Glutamatergic neuron (in vitro differentiated cells): Measurements from ENCODE around the gene COL6A2. TPM values are rescaled to one million over a fixed set of nuclear protein-coding genes. Genes with fewer than 3 reads are reported as not detected.

Experiments used
- DNase-seq: peaks from one replicate; pipeline ENCODE4 v3.0.0; 2022
- H3K27ac Mint-ChIP-seq: one replicate; pipeline ENCODE4 v1.8.0; 2020; ENCODE audit warnings: mild to moderate bottlenecking, mixed read lengths, inconsistent platforms; ENCODE audit not compliant: unreplicated experiment
- H3K27me3 Mint-ChIP-seq: one replicate; pipeline ENCODE4 v1.8.0; 2020; ENCODE audit warnings: mild to moderate bottlenecking, moderate library complexity, mixed read lengths, inconsistent platforms; ENCODE audit not compliant: unreplicated experiment
- H3K36me3 Mint-ChIP-seq: one replicate; pipeline ENCODE4 v1.8.0; 2020; ENCODE audit warnings: mild to moderate bottlenecking, mixed read lengths, inconsistent platforms; ENCODE audit not compliant: unreplicated experiment
- H3K4me1 Mint-ChIP-seq: one replicate; pipeline ENCODE4 v1.8.0; 2020; ENCODE audit warnings: mild to moderate bottlenecking, low read depth, mixed read lengths, inconsistent platforms; ENCODE audit not compliant: unreplicated experiment
- H3K4me3 Mint-ChIP-seq: one replicate; pipeline ENCODE4 v1.8.0; 2020; ENCODE audit warnings: mild to moderate bottlenecking, mixed read lengths, inconsistent platforms; ENCODE audit not compliant: unreplicated experiment
- H3K9me3 Mint-ChIP-seq: one replicate; pipeline ENCODE4 v1.8.0; 2020; ENCODE audit warnings: mild to moderate bottlenecking, moderate library complexity, mixed read lengths, inconsistent platforms; ENCODE audit not compliant: unreplicated experiment
- total RNA-seq: library from RNA; stranded (reverse); fragmentation: NEBNext Ultra II Directional; extraction: Animal tissue kit (Norgen Biotek cat#: 25700); gene quantifications from one replicate; pipeline ENCODE4 v1.2.1, GENCODE V29; 2021; ENCODE audit not compliant: unreplicated experiment
- TF ChIP-seq, protein P1 (sequence below): fragments of 200-600 bp; sonication (generic); IDR thresholded peaks from one replicate; pipeline ENCODE4 v1.5.0; 2021; ENCODE audit not compliant: partially characterized antibody, unreplicated experiment

Gene COL6A2
- total RNA-seq, 1 donor from 2014 or later, result 55.2 TPM

DNA sequence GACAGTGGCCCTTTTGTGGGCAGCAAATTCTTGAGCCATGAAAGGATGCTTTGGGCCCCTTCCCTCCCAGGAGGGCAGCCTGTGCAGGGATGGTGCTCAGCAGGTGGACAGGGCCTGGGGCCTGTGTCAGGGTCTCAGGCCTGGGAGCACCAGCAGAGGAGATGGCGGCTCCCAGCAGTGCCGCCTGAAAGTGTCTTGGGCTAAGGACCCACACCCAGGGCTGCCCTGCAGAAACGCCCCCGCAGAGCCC lies 33.6 kb downstream of the COL6A2 start:
- DNase-seq, result no peak
- TF ChIP-seq, protein P1, sequence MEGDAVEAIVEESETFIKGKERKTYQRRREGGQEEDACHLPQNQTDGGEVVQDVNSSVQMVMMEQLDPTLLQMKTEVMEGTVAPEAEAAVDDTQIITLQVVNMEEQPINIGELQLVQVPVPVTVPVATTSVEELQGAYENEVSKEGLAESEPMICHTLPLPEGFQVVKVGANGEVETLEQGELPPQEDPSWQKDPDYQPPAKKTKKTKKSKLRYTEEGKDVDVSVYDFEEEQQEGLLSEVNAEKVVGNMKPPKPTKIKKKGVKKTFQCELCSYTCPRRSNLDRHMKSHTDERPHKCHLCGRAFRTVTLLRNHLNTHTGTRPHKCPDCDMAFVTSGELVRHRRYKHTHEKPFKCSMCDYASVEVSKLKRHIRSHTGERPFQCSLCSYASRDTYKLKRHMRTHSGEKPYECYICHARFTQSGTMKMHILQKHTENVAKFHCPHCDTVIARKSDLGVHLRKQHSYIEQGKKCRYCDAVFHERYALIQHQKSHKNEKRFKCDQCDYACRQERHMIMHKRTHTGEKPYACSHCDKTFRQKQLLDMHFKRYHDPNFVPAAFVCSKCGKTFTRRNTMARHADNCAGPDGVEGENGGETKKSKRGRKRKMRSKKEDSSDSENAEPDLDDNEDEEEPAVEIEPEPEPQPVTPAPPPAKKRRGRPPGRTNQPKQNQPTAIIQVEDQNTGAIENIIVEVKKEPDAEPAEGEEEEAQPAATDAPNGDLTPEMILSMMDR, result no peak
- H3K4me1 Mint-ChIP-seq, result no peaks in the 10 kb centered on the region
- peaks cover 9% of the 10 kb centered on the region for H3K27me3 Mint-ChIP-seq
- H3K4me3 Mint-ChIP-seq, result no peak overlapping the region
- H3K36me3 Mint-ChIP-seq, result no peaks in the 10 kb centered on the region
- peaks cover 5% of the 10 kb centered on the region for H3K9me3 Mint-ChIP-seq
- no peak overlapping the region for H3K27ac Mint-ChIP-seq

DNA sequence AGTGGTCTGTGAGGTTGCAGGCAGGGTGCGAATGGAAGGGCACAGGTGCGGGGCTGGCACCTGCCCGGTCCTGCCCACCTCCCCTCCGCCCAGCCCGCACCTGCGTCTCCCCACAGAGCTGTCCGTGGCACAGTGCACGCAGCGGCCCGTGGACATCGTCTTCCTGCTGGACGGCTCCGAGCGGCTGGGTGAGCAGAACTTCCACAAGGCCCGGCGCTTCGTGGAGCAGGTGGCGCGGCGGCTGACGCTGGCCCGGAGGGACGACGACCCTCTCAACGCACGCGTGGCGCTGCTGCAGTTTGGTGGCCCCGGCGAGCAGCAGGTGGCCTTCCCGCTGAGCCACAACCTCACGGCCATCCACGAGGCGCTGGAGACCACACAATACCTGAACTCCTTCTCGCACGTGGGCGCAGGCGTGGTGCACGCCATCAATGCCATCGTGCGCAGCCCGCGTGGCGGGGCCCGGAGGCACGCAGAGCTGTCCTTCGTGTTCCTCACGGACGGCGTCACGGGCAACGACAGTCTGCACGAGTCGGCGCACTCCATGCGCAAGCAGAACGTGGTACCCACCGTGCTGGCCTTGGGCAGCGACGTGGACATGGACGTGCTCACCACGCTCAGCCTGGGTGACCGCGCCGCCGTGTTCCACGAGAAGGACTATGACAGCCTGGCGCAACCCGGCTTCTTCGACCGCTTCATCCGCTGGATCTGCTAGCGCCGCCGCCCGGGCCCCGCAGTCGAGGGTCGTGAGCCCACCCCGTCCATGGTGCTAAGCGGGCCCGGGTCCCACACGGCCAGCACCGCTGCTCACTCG lies 34.1 kb downstream of the COL6A2 start:
- Mint-ChIP-seq H3K9me3 (peaks cover 5% of the 10 kb centered on the region), H3K27me3 (peaks cover 9% of the 10 kb centered on the region), H3K27ac (no peak overlapping the region), H3K36me3 (no peaks in the 10 kb centered on the region), H3K4me3 (no peak overlapping the region), H3K4me1 (no peaks in the 10 kb centered on the region)
- no peak for DNase-seq
- TF ChIP-seq, protein P1, result no peak

DNA sequence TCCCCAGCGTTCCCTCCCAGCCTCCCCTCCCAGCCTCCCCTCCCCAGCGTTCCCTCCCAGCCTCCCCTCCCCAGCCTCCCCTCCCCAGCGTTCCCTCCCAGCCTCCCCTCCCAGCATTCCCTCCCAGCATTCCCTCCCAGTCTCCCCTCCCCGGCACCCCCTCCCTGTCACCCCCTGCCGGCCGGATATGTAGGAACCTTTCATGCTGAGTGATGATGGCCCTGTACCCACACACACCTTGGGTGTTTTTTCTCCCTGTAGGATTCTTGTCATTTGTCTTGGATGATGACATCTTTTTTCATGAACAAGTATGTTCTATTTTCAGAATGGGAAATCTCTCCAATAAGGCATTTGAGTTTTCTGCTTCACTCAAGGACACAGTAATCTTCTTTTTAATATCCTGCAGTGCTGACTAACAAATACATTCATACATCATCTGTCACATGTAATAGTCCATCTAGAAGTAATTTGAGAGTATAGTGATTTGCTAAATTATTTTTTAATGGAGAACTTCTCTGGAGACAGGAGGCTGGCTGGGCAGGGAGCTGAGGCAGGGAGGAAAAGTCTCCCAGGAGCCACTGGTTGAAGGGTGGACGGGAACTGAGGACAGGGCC lies 38.0 kb downstream of the COL6A2 start:
- Mint-ChIP-seq H3K36me3 (peaks cover 4% of the 10 kb centered on the region), H3K27ac (no peak overlapping the region), H3K4me3 (no peak overlapping the region), H3K4me1 (peaks cover 4% of the 10 kb centered on the region), H3K9me3 (peaks cover 7% of the 10 kb centered on the region), H3K27me3 (peaks cover 15% of the 10 kb centered on the region)
- no peak for DNase-seq
- TF ChIP-seq, protein P1, result no peak

DNA sequence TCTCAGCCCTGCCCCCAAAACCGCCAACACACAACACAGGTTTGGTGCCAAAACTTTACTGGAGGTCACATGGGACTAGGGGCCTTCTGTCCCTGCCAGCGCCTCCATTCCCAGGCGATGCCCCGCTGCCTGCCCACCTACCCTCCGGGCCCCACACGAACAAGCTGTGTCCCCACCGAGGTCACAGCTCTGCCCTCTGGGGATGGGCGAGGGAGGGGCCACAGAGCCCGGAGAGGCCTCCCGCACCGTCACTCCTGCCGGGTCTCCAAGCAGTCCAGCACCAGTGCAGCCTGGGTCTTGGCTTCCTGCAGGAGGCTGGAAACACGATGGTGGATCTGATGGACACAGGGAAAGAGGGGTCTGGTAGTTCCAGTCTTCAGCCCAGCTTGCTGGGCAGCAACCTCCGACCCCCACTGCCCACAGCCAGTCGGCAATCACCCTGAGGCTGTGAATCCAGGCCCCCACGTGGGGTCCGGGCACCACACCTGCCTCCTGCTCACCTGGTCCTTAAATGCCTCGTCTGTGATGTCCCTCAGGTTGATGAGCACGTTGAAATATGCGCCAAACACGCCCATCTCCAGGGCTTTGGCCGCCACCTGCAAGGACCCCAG lies 38.9 kb downstream of the COL6A2 start:
- peaks cover 7% of the 10 kb centered on the region for H3K9me3 Mint-ChIP-seq
- H3K36me3 Mint-ChIP-seq, result peaks cover 4% of the 10 kb centered on the region

More for the DNA sequence above, 38.9 kb downstream of the COL6A2 start:
- Mint-ChIP-seq H3K4me1 (peaks cover 4% of the 10 kb centered on the region), H3K27me3 (peaks cover 15% of the 10 kb centered on the region), H3K4me3 (no peak overlapping the region), H3K27ac (no peak overlapping the region)
- DNase-seq, result no peak
- TF ChIP-seq, protein P1, result no peak
